Measurements from ENCODE around the gene TRIO. TPM values are rescaled to one million over a fixed set of nuclear protein-coding genes. Genes with fewer than 3 reads are reported as not detected.

TRIO gene
- total RNA-seq, 1 experiment from 2014 or later = 88.8 TPM

DNA sequence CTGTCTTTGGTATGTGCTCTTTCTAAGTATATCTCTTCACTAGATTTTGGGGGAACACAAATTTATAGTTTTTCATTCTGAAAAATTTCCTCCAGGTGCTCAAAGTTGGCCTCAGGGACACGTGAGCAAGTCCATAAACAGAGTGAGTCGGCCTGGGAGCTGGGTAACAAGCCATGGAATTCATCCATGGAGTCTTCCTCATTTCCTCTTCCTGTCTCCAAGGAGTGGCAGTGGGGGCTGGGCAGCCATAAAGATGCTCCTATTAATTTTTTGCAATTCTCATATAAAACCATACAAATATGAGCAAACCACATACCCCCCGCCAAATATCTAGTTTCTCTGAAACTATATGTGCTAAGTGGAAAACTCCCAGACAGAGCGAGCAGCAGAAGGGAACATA is 301.9 kb downstream of the TRIO start:
- peaks cover 36% of the 10 kb centered on the region for H3K4me1 Mint-ChIP-seq
- DNase-seq (ENCODE audit: low spot score) = no peak
- POLR2A ChIA-PET = no interaction called here
- H3K36me3 Mint-ChIP-seq = peaks cover 6% of the 10 kb centered on the region; the same call in 1 of the 2 replicates
- H3K4me3 Mint-ChIP-seq = no peak overlapping the region
- no peaks in the 10 kb centered on the region for H3K27me3 Mint-ChIP-seq (ENCODE audit: low read depth)
- CTCF ChIA-PET = no interaction called here
- peak overlapping the region; percentile 87 for H3K27ac Mint-ChIP-seq
- ATAC-seq = no peak
- no peak for TF ChIP-seq SP1 (CRISPR knock-in tag; conservative IDR thresholded peaks at IDR 0.05)
- TF ChIP-seq, protein P1, sequence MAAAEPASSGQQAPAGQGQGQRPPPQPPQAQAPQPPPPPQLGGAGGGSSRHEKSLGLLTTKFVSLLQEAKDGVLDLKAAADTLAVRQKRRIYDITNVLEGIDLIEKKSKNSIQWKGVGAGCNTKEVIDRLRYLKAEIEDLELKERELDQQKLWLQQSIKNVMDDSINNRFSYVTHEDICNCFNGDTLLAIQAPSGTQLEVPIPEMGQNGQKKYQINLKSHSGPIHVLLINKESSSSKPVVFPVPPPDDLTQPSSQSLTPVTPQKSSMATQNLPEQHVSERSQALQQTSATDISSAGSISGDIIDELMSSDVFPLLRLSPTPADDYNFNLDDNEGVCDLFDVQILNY (CRISPR knock-in tag; IDR thresholded peaks at IDR 0.05) = no peak
- TF ChIP-seq ZNF121 (CRISPR knock-in tag; IDR thresholded peaks at IDR 0.05) = no peak
- no peak for TF ChIP-seq MXD4 (CRISPR knock-in tag; IDR thresholded peaks at IDR 0.05; ENCODE audit: borderline replicate concordance)
- no peak for TF ChIP-seq SMAD3 (CRISPR knock-in tag; IDR thresholded peaks at IDR 0.05; ENCODE audit: borderline replicate concordance)
- no peak for TF ChIP-seq FOXP1 (CRISPR knock-in tag; IDR thresholded peaks at IDR 0.05; ENCODE audit: borderline replicate concordance)
- no peaks in the 10 kb centered on the region for H3K9me3 Mint-ChIP-seq

DNA sequence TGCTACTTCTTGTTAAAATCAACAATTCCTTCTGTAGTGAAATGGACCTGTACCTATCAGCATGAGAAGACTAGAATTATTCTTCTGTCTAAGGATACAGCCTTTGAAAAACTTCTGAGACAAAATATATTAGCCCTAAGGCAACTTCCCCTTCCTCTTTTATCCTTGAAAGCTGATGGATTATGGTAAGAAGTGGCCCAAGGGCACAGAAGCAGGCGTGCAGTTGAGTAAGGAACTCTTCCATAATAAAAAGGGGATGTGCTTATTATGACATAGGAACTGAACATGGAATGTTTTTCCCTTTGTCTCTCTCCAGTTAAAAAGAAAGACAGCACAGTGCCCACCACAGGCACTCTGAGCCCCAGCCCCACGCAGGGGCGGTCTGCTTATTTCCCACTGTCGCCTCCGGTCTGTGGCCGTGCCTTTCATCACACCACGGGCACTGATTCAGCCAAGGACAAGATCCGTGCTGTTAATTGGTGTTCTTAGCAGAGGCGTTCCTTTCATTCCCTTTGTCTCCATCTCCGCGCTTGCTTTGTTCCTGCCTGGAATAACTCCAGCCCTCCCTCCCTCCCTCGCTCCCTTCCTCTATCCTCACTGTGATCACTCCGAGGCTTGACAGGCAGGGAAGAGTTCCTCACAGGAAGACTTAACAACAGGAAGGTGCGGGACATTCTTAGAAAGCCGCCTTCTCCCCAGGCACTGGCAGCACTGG is 302.6 kb downstream of the TRIO start:
- peak; percentile 56 for DNase-seq (ENCODE audit: low spot score)
- TF ChIP-seq RELA (CRISPR knock-in tag; IDR thresholded peaks at IDR 0.05; ENCODE audit: borderline replicate concordance) (no peak), ZNF317 (CRISPR knock-in tag; IDR thresholded peaks at IDR 0.05; ENCODE audit: borderline replicate concordance, low read depth) (no peak)
- TF ChIP-seq, protein P2, sequence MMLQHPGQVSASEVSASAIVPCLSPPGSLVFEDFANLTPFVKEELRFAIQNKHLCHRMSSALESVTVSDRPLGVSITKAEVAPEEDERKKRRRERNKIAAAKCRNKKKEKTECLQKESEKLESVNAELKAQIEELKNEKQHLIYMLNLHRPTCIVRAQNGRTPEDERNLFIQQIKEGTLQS (CRISPR knock-in tag; conservative IDR thresholded peaks at IDR 0.05) = no peak
- TF ChIP-seq, protein P3, sequence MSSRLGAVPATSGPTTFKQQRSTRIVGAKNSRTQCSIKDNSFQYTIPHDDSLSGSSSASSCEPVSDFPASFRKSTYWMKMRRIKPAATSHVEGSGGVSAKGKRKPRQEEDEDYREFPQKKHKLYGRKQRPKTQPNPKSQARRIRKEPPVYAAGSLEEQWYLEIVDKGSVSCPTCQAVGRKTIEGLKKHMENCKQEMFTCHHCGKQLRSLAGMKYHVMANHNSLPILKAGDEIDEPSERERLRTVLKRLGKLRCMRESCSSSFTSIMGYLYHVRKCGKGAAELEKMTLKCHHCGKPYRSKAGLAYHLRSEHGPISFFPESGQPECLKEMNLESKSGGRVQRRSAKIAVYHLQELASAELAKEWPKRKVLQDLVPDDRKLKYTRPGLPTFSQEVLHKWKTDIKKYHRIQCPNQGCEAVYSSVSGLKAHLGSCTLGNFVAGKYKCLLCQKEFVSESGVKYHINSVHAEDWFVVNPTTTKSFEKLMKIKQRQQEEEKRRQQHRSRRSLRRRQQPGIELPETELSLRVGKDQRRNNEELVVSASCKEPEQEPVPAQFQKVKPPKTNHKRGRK (CRISPR knock-in tag; IDR thresholded peaks at IDR 0.05; ENCODE audit: borderline replicate concordance) = no peak
- TF ChIP-seq, protein P1 (CRISPR knock-in tag; IDR thresholded peaks at IDR 0.05) = no peak
- TF ChIP-seq, protein P4, sequence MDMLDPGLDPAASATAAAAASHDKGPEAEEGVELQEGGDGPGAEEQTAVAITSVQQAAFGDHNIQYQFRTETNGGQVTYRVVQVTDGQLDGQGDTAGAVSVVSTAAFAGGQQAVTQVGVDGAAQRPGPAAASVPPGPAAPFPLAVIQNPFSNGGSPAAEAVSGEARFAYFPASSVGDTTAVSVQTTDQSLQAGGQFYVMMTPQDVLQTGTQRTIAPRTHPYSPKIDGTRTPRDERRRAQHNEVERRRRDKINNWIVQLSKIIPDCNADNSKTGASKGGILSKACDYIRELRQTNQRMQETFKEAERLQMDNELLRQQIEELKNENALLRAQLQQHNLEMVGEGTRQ (CRISPR knock-in tag; IDR thresholded peaks at IDR 0.05) = no peak
- TF ChIP-seq, protein P5, sequence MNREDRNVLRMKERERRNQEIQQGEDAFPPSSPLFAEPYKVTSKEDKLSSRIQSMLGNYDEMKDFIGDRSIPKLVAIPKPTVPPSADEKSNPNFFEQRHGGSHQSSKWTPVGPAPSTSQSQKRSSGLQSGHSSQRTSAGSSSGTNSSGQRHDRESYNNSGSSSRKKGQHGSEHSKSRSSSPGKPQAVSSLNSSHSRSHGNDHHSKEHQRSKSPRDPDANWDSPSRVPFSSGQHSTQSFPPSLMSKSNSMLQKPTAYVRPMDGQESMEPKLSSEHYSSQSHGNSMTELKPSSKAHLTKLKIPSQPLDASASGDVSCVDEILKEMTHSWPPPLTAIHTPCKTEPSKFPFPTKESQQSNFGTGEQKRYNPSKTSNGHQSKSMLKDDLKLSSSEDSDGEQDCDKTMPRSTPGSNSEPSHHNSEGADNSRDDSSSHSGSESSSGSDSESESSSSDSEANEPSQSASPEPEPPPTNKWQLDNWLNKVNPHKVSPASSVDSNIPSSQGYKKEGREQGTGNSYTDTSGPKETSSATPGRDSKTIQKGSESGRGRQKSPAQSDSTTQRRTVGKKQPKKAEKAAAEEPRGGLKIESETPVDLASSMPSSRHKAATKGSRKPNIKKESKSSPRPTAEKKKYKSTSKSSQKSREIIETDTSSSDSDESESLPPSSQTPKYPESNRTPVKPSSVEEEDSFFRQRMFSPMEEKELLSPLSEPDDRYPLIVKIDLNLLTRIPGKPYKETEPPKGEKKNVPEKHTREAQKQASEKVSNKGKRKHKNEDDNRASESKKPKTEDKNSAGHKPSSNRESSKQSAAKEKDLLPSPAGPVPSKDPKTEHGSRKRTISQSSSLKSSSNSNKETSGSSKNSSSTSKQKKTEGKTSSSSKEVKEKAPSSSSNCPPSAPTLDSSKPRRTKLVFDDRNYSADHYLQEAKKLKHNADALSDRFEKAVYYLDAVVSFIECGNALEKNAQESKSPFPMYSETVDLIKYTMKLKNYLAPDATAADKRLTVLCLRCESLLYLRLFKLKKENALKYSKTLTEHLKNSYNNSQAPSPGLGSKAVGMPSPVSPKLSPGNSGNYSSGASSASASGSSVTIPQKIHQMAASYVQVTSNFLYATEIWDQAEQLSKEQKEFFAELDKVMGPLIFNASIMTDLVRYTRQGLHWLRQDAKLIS (CRISPR knock-in tag; IDR thresholded peaks at IDR 0.05; ENCODE audit: borderline replicate concordance) = no peak
- TF ChIP-seq, protein P6, sequence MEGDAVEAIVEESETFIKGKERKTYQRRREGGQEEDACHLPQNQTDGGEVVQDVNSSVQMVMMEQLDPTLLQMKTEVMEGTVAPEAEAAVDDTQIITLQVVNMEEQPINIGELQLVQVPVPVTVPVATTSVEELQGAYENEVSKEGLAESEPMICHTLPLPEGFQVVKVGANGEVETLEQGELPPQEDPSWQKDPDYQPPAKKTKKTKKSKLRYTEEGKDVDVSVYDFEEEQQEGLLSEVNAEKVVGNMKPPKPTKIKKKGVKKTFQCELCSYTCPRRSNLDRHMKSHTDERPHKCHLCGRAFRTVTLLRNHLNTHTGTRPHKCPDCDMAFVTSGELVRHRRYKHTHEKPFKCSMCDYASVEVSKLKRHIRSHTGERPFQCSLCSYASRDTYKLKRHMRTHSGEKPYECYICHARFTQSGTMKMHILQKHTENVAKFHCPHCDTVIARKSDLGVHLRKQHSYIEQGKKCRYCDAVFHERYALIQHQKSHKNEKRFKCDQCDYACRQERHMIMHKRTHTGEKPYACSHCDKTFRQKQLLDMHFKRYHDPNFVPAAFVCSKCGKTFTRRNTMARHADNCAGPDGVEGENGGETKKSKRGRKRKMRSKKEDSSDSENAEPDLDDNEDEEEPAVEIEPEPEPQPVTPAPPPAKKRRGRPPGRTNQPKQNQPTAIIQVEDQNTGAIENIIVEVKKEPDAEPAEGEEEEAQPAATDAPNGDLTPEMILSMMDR (IDR thresholded peaks at IDR 0.05) = no peak
- TF ChIP-seq, protein P7, sequence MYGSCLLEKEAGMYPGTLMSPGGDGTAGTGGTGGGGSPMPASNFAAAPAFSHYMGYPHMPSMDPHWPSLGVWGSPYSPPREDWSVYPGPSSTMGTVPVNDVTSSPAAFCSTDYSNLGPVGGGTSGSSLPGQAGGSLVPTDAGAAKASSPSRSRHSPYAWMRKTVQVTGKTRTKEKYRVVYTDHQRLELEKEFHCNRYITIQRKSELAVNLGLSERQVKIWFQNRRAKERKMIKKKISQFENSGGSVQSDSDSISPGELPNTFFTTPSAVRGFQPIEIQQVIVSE (CRISPR knock-in tag; IDR thresholded peaks at IDR 0.05; ENCODE audit: borderline replicate concordance) = no peak
- TF ChIP-seq, protein P8, sequence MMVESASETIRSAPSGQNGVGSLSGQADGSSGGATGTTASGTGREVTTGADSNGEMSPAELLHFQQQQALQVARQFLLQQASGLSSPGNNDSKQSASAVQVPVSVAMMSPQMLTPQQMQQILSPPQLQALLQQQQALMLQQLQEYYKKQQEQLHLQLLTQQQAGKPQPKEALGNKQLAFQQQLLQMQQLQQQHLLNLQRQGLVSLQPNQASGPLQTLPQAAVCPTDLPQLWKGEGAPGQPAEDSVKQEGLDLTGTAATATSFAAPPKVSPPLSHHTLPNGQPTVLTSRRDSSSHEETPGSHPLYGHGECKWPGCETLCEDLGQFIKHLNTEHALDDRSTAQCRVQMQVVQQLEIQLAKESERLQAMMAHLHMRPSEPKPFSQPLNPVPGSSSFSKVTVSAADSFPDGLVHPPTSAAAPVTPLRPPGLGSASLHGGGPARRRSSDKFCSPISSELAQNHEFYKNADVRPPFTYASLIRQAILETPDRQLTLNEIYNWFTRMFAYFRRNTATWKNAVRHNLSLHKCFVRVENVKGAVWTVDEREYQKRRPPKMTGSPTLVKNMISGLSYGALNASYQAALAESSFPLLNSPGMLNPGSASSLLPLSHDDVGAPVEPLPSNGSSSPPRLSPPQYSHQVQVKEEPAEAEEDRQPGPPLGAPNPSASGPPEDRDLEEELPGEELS (CRISPR knock-in tag; IDR thresholded peaks at IDR 0.05) = no peak
- Mint-ChIP-seq H3K27ac (peak overlapping the region; percentile 87), H3K4me3 (no peak overlapping the region; the same call in 1 of the 2 replicates), H3K27me3 (ENCODE audit: low read depth) (no peaks in the 10 kb centered on the region), H3K4me1 (peaks cover 33% of the 10 kb centered on the region), H3K36me3 (peaks cover 7% of the 10 kb centered on the region; the same call in 1 of the 2 replicates), H3K9me3 (no peaks in the 10 kb centered on the region)
- POLR2A ChIA-PET = no interaction called here
- CTCF ChIA-PET = interaction anchor here (1.0 kb wide), 1 partner anchor 203 kb away, joined by 4 read pairs; no protein-coding TSS in a partner anchor
- peak; percentile 94 for ATAC-seq
